Measurements from ENCODE around the gene SMS.
"Not testable (repeated sequence)": the region's sequence is repeated elsewhere in the genome, so short reads cannot be mapped to it uniquely, and the experiment has no call there.

The SMS gene

GRCh38 chrX:21940356-21940829, at the start of gene SMS:
TSS of gene SMS (plus strand) at chrX:21940709. CDS start at chrX:21940825, 116 bp downstream.
- peak; percentile 26 for DNase-seq

GRCh38 chrX:21905313-21905712, 35.2 kb upstream of the SMS start:
- no peak for DNase-seq

- no peak for DNase-seq
Measured at GRCh38 chrX:21905953-21906352, 34.6 kb upstream of the SMS start.

- no peak for DNase-seq
Measured at GRCh38 chrX:21907260-21907659, 33.2 kb upstream of the SMS start.

- no peak for DNase-seq
Measured at GRCh38 chrX:21911481-21911880, 29.0 kb upstream of the SMS start.

- no peak for DNase-seq
Measured at GRCh38 chrX:21912220-21912619, 28.3 kb upstream of the SMS start.

GRCh38 chrX:21912989-21913388, 27.5 kb upstream of the SMS start:
- DNase-seq = no peak

- no peak for DNase-seq
Measured at GRCh38 chrX:21926116-21926515, 14.4 kb upstream of the SMS start.

- no peak for DNase-seq
Measured at GRCh38 chrX:21926527-21927278, 13.8 kb upstream of the SMS start.

GRCh38 chrX:21929209-21929608, 11.3 kb upstream of the SMS start:
- no peak for DNase-seq

GRCh38 chrX:21930986-21931385, 9.5 kb upstream of the SMS start:
- no peak for DNase-seq

GRCh38 chrX:21932292-21933002, 8.1 kb upstream of the SMS start:
- DNase-seq = no peak

- no peak for DNase-seq
Measured at GRCh38 chrX:21933077-21933476, 7.4 kb upstream of the SMS start.

- DNase-seq = no peak
Measured at GRCh38 chrX:21934414-21934813, 6.1 kb upstream of the SMS start.

- DNase-seq = no peak
Measured at GRCh38 chrX:21939906-21940305, 603 bp upstream of the SMS start.

- no peak for DNase-seq
Measured at GRCh38 chrX:21943460-21944135, 3.1 kb downstream of the SMS start.

GRCh38 chrX:21944136-21944615, 3.7 kb downstream of the SMS start:
- DNase-seq = no peak

- no peak for DNase-seq
Measured at GRCh38 chrX:21946925-21947641, 6.6 kb downstream of the SMS start.

GRCh38 chrX:21947671-21948070, 7.2 kb downstream of the SMS start:
- no peak for DNase-seq

- no peak for DNase-seq
Measured at GRCh38 chrX:21948897-21949578, 8.5 kb downstream of the SMS start.

- no peak for DNase-seq
Measured at GRCh38 chrX:21949689-21950088, 9.2 kb downstream of the SMS start.

GRCh38 chrX:21950557-21950956, 10.0 kb downstream of the SMS start:
- DNase-seq = not testable (repeated sequence)
